DMS114 treated with DMSO at 0.1 percent for 48 hours (cell line): ENCODE results near the gene MEMO1.
"Not testable (repeated sequence)": the region's sequence is repeated elsewhere in the genome, so short reads cannot be mapped to it uniquely, and the experiment has no call there.

Experiments used
- DNase-seq: peaks from one replicate; lab custom pipeline; 2025; ENCODE audit not compliant: unreplicated experiment; lab: John Stamatoyannopoulos, UW

MEMO1 gene

GRCh38 chr2:32010670-32011484, at the start of gene MEMO1:
TSS of gene MEMO1 (minus strand) at chr2:32011008. CDS start at chr2:32010247, 761 bp downstream.
- DNase-seq = peak; percentile 88

DNA sequence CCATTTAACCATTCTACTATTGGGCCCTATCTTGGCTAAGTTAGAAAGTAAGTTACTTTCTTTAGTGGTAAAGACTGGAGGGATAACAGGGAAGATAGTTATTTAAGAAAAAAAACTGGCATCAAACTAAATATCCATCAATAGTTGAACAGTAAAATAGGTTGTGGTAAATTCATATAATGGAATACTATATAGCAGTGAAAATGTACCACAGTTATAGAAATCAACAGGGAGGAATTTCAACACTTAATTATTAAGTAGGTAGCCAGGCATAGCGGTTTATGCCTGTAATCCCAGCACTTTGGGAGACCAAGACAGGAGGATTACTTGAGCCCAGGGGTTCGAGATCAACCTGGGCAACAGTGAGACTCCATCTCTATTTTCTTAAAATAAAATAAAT, 49.5 kb upstream of the MEMO1 start:
- DNase-seq = no peak

GRCh38 chr2:32058130-32058529, 47.3 kb upstream of the MEMO1 start:
- DNase-seq = no peak

DNA sequence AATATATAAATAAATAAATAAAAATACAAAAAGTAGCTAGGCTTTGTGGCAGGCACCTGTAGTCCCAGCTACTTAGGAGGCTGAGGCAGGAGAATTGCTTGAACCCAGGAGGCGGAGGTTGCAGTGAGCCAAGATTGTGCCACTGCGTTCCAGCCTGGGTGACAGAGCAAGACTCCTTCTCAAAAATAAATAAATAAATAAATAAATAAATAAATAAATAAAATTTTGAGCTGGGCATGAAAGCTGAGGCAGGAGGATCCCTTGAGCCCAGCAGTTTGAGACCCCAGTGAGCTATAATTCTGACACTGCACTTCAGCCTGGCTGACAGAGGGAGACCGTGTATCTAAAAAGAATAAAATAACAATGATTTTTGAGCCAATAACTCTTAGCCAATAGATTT, 43.8 kb upstream of the MEMO1 start:
- not testable (repeated sequence) for DNase-seq

DNA sequence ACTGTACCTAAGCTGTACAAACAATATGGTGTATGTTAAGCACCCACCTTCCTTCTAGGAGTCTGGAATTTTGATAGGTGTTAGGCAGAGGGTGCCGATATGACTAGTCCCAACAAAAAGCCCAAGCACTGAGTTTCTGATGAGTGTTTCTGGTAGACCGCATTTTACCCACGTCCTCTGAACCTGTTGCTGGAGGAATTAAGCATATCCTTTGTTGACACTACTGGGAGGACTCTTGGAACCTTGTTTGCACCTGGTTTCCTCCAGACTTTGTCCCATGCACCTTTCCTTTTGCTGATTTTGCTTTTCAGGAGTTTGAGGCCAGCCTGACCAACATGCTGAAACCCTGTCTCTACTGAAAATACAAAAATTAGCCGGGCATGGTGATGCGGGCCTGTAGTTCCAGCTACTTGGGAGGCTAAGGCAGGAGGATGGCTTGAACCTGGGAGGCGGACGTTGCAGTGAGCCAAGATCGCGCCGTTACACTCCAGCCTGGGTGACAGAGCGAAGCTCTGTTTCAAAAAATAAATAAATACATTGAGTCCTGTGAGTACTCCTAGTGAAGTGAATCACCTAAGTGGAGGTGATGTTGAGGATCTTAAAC, 41.1 kb upstream of the MEMO1 start:
- no peak for DNase-seq

- no peak for DNase-seq
Observed at GRCh38 chr2:32043561-32043960, 32.8 kb upstream of the MEMO1 start.

GRCh38 chr2:32039447-32040219, 28.8 kb upstream of the MEMO1 start, which contains the start of gene DPY30:
TSS of gene DPY30 (minus strand) at chr2:32039805. CDS start at chr2:32039456, 349 bp downstream.
- peak; percentile 84 for DNase-seq

GRCh38 chr2:32034198-32034887, 23.5 kb upstream of the MEMO1 start:
- not testable (repeated sequence) for DNase-seq

DNA sequence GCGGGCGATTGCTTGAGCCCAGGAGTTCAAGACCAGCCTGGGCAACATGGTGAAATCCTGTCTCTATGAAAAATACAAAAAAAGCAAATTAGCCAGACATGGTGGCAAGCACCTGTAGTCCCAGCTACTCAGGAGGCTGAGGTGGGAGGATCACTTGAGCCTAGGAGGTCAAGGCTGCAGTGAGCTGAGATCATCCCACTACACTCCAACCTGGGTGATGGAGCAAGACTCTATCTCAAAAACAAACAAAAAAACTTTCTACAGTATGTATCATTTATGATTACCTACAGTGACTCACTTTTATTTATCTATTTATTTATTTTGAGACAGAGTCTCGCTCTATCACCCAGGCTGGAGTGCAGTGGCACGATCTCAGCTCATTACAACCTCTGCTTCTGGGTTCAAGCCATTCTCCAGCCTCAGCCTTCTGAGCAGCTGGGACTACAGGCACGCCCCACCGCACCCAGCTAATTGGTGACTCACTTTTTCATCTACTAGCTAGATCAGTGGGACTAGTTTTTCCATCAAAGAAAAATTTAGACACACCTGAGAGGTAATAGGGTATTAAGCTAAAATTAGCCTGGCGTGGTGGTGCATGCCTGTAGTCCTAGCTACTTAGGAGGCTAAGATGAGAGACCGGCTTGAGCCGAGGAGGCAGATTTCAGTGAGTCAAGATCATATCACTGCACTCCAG, 8.1 kb upstream of the MEMO1 start:
- not testable (repeated sequence) for DNase-seq

DNA sequence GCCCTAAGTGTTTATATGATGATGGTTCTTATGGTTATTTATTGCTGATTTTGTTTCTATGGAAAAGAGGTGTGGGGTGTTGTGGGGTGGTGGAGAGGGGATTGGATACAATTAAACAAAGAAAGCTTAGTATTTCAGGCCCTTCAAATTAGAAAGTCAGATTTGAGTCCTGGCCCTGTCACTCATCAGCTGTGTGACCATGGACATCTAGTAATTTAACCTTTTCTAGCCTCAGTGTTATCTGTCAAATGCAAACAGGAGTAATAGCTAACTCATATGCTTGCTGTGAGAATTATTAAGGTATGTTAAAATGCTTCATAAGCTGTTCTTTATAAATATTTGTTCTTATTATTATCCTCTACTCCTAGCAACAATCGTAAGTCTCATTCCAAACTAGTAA, 2.1 kb upstream of the MEMO1 start:
- no peak for DNase-seq

DNA sequence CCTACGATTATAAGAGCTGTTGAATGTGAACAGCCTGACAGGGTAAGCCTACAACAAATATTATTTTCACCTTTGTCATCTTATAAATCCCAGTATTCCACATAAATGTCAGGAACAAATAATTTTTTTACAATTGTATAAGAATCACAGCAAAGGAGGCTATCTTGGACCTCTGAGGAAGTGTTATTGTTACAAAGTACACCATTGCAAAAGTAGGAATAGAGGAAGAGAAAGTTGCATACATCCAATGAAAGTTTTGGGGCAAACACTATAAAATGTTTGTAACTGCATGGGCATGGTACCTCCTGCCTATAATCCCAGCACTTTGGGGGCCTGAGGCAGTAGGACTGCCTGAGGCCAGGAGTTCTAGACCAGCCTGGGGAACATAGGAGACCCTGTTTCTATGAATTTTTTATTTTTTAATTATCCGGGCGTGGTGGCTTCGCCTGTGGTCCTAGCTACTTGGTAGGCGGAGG, 715 bp upstream of the MEMO1 start:
- no peak for DNase-seq

DNA sequence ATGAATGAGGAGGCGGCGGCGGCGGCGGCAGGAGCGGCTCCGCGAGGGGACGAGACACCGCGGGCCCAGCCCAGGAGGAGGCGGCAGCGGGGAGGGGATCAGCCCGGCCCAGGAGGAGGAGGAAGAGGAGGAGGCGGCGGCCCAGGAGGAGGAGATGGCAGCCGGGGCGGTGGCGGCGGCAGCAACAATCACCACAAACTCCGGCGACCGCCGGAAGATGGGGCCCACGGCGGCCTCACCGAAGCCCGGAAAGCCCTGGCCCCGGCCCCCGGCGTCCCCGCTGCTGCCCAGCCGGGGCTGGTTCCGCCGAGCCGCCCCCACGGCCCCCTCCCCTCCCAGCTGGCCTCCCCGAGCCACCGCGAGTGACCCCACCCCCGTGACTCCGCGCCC, 533 bp downstream of the MEMO1 start:
- DNase-seq = not testable (repeated sequence)

GRCh38 chr2:32009516-32010256, 1.1 kb downstream of the MEMO1 start:
- no peak for DNase-seq

DNA sequence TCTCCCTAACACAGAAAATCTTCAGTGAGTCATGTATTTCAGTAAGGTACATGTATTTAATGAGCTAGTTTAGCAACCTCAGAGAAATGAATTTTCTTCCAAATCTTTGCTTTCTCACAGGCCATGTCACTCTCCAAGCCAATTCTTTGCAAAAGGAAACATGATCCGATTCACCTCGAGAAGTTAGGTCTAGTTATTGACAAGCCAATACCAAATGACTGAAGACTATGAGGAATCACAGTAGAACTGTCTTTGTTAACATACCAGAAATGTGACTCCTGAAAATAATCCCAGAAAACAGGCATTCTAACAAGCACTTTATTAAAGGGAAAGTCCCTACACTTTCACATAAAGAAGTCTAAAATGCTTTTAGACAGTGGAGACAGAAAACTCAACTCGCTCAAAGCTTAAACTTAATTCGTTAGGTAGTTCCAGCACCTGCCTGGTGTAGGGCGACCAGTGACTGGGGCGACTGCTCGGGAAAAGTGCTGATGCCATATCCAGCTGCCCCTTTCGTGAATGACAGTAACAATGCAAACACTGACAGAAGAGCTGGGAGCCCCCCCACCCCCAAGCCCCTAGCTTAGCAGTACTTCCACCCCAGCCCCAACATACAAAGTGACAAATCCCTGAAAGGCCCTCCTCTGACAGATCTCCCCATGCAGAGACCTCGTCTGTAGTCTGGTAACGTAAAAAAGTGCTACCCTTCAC, 1.8 kb downstream of the MEMO1 start:
- DNase-seq = no peak

- DNase-seq = no peak
Observed at GRCh38 chr2:32007121-32007391, 3.8 kb downstream of the MEMO1 start.

GRCh38 chr2:32005371-32005976, 5.3 kb downstream of the MEMO1 start:
- DNase-seq = no peak

DNA sequence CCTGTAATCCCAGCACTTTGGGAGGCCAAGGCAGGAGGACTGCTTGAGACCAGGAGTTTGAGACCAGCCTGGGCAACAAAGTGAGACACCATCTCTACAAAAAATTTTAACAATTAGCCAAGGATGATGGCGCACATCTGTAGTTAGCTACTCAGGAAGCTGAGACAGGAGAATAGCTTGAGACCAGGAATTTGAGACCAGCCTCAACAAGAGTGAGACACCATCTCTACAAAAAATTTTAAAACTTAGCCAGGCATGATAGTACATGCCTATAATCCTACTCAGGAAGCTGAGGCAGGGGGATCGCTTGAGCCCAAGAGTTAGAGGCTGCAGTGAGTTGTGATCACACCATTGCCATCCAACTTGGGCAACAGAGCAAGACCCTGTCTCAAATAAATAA, 7.0 kb downstream of the MEMO1 start:
- DNase-seq = no peak

- no peak for DNase-seq
Observed at GRCh38 chr2:32002406-32002805, 8.4 kb downstream of the MEMO1 start.

- DNase-seq = no peak
Observed at GRCh38 chr2:31999438-31999837, 11.4 kb downstream of the MEMO1 start.
